PC-3 (cell line): ENCODE data around the gene EXOC1L. TPM values are rescaled to one million over a fixed set of nuclear protein-coding genes. Genes with fewer than 3 reads are reported as not detected.
A peak's percentile ranks its signal among the peaks of the same experiment; 100 is the strongest.

Experiments used
- ATAC-seq: fragments of 200-7000 bp; cut with Tn5 transposase; 2 replicates; pipeline ENCODE4 v1.9.1; 2020; ENCODE audit warnings: mild to moderate bottlenecking, moderate library complexity
- BruUV-seq: library from RNA; stranded (reverse); fragments of 400-500 nt; replicated peaks from 2 replicates; lab custom pipeline; 2021; lab: Mats Ljungman, UMichigan
- CTCF ChIA-PET: fragments of 300-600 bp; sonication (Branson Sonifier 250); formaldehyde crosslinking; loops from one replicate; lab custom pipeline; 2022; ENCODE audit warnings: antibody characterized with exemption; lab: Charles Lee
- POLR2A ChIA-PET: fragments of 300-600 bp; sonication (Branson Sonifier 250); formaldehyde crosslinking; loops from one replicate; lab custom pipeline; 2022; ENCODE audit warnings: antibody characterized with exemption; ENCODE audit not compliant: unreplicated experiment; lab: Charles Lee
- DNase-seq: peaks from one replicate; pipeline ENCODE4 v3.0.0-alpha.2; 2015
- H2AFZ ChIP-seq: fragments of 300-600 bp; sonication (generic); 2 replicates; pipeline ENCODE4 v1.6.0; 2016; ENCODE audit warnings: antibody characterized with exemption, low read length
- H3F3A ChIP-seq: fragments of 300-600 bp; sonication (generic); one replicate; pipeline ENCODE4 v1.6.0; 2017; ENCODE audit warnings: antibody characterized with exemption, low read length, control low read depth, mild to moderate bottlenecking; ENCODE audit not compliant: unreplicated experiment
- H3K27ac ChIP-seq: fragments of 300-600 bp; sonication (generic); 2 replicates; pipeline ENCODE4 v1.5.1; 2016; ENCODE audit warnings: mild to moderate bottlenecking, low read length
- H3K27me3 ChIP-seq: fragments of 300-600 bp; sonication (generic); 2 replicates; pipeline ENCODE4 v1.6.1; 2016; ENCODE audit warnings: low read length, mixed read lengths
- H3K36me3 ChIP-seq: fragments of 300-600 bp; sonication (generic); 2 replicates; pipeline ENCODE4 v1.6.1; 2016; ENCODE audit warnings: low read depth, mixed run types, low read length, mixed read lengths
- H3K4me1 ChIP-seq: fragments of 300-600 bp; sonication (generic); 2 replicates; pipeline ENCODE4 v1.5.1; 2016; ENCODE audit warnings: low read length; ENCODE audit not compliant: insufficient read depth
- H3K4me2 ChIP-seq: fragments of 300-600 bp; sonication (generic); 2 replicates; pipeline ENCODE4 v1.6.0; 2016; ENCODE audit warnings: low read length
- H3K4me3 ChIP-seq: fragments of 300-600 bp; sonication (generic); 2 replicates; pipeline ENCODE4 v1.5.1; 2016; ENCODE audit warnings: mild to moderate bottlenecking, low read length, mixed read lengths
- H3K79me2 ChIP-seq: fragments of 300-600 bp; sonication (generic); 2 replicates; pipeline ENCODE4 v1.6.1; 2017; ENCODE audit warnings: low read length, mixed read lengths
- H3K9ac ChIP-seq: fragments of 300-600 bp; sonication (generic); 2 replicates; pipeline ENCODE4 v1.6.0; 2016; ENCODE audit warnings: mild to moderate bottlenecking, low read length
- H3K9me2 ChIP-seq: fragments of 300-600 bp; sonication (generic); replicated peaks from 2 replicates; pipeline ENCODE4 v1.6.1; 2016; ENCODE audit warnings: mixed run types, low read length, mixed read lengths
- H3K9me3 ChIP-seq: fragments of 300-600 bp; sonication (generic); 2 replicates; pipeline ENCODE4 v1.6.1; 2016; ENCODE audit warnings: low read length, mixed read lengths
- H4K20me1 ChIP-seq: fragments of 300-600 bp; sonication (generic); 2 replicates; pipeline ENCODE4 v1.6.1; 2016; ENCODE audit warnings: low read length, mixed read lengths
- EZH2 ChIP-seq: fragments of 300-600 bp; sonication (generic); IDR thresholded peaks from one replicate; pipeline ENCODE4 v1.6.1; 2017; ENCODE audit warnings: antibody characterized with exemption, mild to moderate bottlenecking, low read length; ENCODE audit not compliant: unreplicated experiment
- EZH2phosphoT487 ChIP-seq: fragments of 300-600 bp; sonication (generic); IDR thresholded peaks from 2 replicates; pipeline ENCODE4 v1.6.1; 2018; ENCODE audit warnings: mild to moderate bottlenecking, antibody characterized with exemption, low read length, borderline replicate concordance
- intact Hi-C: fragments of 100-400 bp; cut with micrococcal nuclease; formaldehyde crosslinking; loops from 2 replicates; pipeline ENCODE4 v1.9.0; 2023
- total RNA-seq: library from RNA; depleted of rRNA; stranded (reverse); fragments of >200 nt; gene quantifications from 2 replicates; pipeline ENCODE4 v1.2.3, GENCODE V29; 2014
- TF ChIP-seq, protein P1 (sequence below): fragments of 300-600 bp; sonication (generic); conservative IDR thresholded peaks from 2 replicates; pipeline ENCODE4 v1.5.1; 2017; ENCODE audit warnings: antibody characterized with exemption, low read depth, mild to moderate bottlenecking, low read length

Gene EXOC1L
- total RNA-seq, 1 experiment from 2014 or later, result not detected

- Histone ChIP-seq H3K4me3 (no peak overlapping the region), H4K20me1 (no peaks in the 10 kb centered on the region), H2AFZ (no peak overlapping the region), H3K79me2 (peaks cover 11% of the 10 kb centered on the region), H3K27ac (no peak overlapping the region), H3K9me3 (no peaks in the 10 kb centered on the region), H3K27me3 (no peaks in the 10 kb centered on the region), H3K9me2 (no peaks in the 10 kb centered on the region), H3K9ac (no peak overlapping the region), H3K4me1 (peaks cover 10% of the 10 kb centered on the region), H3F3A (no peaks in the 10 kb centered on the region), H3K36me3 (no peaks in the 10 kb centered on the region), H3K4me2 (no peak overlapping the region)
- no TSS peak for BruUV-seq
- POLR2A ChIA-PET, result no interaction called here
- intact Hi-C loops, result no loop called here
- TF ChIP-seq EZH2, result no peak
- TF ChIP-seq, protein P1, sequence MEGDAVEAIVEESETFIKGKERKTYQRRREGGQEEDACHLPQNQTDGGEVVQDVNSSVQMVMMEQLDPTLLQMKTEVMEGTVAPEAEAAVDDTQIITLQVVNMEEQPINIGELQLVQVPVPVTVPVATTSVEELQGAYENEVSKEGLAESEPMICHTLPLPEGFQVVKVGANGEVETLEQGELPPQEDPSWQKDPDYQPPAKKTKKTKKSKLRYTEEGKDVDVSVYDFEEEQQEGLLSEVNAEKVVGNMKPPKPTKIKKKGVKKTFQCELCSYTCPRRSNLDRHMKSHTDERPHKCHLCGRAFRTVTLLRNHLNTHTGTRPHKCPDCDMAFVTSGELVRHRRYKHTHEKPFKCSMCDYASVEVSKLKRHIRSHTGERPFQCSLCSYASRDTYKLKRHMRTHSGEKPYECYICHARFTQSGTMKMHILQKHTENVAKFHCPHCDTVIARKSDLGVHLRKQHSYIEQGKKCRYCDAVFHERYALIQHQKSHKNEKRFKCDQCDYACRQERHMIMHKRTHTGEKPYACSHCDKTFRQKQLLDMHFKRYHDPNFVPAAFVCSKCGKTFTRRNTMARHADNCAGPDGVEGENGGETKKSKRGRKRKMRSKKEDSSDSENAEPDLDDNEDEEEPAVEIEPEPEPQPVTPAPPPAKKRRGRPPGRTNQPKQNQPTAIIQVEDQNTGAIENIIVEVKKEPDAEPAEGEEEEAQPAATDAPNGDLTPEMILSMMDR, result peak; percentile 20; the same call in 1 of the 2 replicates
- DNase-seq (no peak), ATAC-seq (no peak)
- CTCF ChIA-PET, result no interaction called here
Observed at GRCh38 chr4:55849724-55850123, 30.1 kb downstream of the EXOC1L start.

GRCh38 chr4:55851885-55852284 is 32.3 kb downstream of the EXOC1L start:
- H4K20me1 ChIP-seq, result no peaks in the 10 kb centered on the region
- no peaks in the 10 kb centered on the region for H3K36me3 ChIP-seq
- ChIA-PET POLR2A (no interaction called here), CTCF (no interaction called here)
- no peak overlapping the region for H3K9ac ChIP-seq
- H3F3A ChIP-seq, result no peaks in the 10 kb centered on the region
- no TSS peak for BruUV-seq
- DNase-seq (peak; percentile 11), ATAC-seq (no peak)
- H3K4me2 ChIP-seq, result no peak overlapping the region
- H3K27ac ChIP-seq, result no peak overlapping the region
- no peak overlapping the region; the same call in 1 of the 2 replicates for H2AFZ ChIP-seq
- H3K79me2 ChIP-seq, result peaks cover 31% of the 10 kb centered on the region
- H3K27me3 ChIP-seq, result no peaks in the 10 kb centered on the region
- no peaks in the 10 kb centered on the region for H3K9me3 ChIP-seq
- peaks cover 17% of the 10 kb centered on the region for H3K4me1 ChIP-seq
- TF ChIP-seq EZH2phosphoT487 (no peak), EZH2 (no peak)
- TF ChIP-seq, protein P1, result no peak
- H3K9me2 ChIP-seq, result no peaks in the 10 kb centered on the region
- H3K4me3 ChIP-seq, result no peak overlapping the region
- intact Hi-C loops, result no loop called here

DNA sequence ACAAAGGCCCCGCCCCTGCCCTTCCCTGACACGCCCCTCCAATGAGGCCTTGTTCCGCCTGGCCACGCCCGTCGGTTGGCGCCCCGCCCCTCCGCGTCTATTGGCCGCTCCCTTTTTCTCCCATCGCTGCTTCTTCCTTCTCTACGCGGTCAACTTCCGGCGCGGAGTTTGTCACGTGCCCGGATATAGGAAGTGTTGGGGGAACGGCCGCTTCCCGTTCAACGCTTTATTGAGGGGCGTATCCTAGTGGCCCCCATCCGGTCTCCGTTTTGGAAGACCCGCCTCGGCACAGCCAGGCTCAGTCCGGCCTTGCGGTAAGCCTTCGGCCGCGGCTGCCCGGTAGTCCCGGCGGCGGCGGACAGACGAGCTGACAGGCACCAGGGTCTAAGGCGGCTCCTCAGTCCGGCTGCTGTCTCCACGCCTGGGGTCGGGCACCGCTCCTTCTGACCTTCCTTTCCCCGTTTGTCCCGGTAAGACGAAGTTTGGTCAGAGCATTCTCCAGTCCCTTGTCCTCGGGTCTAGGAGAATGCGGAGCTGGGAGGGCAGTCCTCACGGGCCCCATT is 34.0 kb downstream of the EXOC1L start, which contains the start of gene EXOC1:
EXOC1 (plus strand) TSS at position 165 of the 563 bp plus-strand sequence. CDS start 4,676 bp downstream, outside the sequence.
- POLR2A ChIA-PET, result no interaction called here
- H3K4me3 ChIP-seq, result peak within 1 kb of the TSS; percentile 84
- CTCF ChIA-PET, result interaction anchor here (0.7 kb wide), 1 partner anchor 120 kb away, joined by 3 read pairs; no protein-coding TSS in a partner anchor
- DNase-seq, result peak; percentile 99
- H3K79me2 ChIP-seq, result peaks cover 36% of the 10 kb centered on the region
- TF ChIP-seq, protein P1, result no peak
- no peak for TF ChIP-seq EZH2phosphoT487
- intact Hi-C loops, result loop anchor here (1.0 kb wide), 1 partner anchor 95 kb away; the partner anchor contains the start of gene CEP135
- BruUV-seq, result no TSS peak
- peak within 1 kb of the TSS; percentile 13 for H3K27ac ChIP-seq
- H2AFZ ChIP-seq, result peak within 1 kb of the TSS; percentile 88
- peak within 1 kb of the TSS; percentile 97 for H3K4me2 ChIP-seq
- H3K9me2 ChIP-seq, result no peaks in the 10 kb centered on the region
- H3K4me1 ChIP-seq, result peaks cover 17% of the 10 kb centered on the region
- no peaks in the 10 kb centered on the region for H3F3A ChIP-seq
- ATAC-seq, result peak; percentile 95
- peaks cover 7% of the 10 kb centered on the region; the same call in 1 of the 2 replicates for H3K36me3 ChIP-seq
- no peaks in the 10 kb centered on the region for H3K9me3 ChIP-seq
- no peaks in the 10 kb centered on the region for H4K20me1 ChIP-seq
- H3K27me3 ChIP-seq, result no peaks in the 10 kb centered on the region
- H3K9ac ChIP-seq, result peak within 1 kb of the TSS; percentile 92
